ENCODE results near the gene EDA.

EDA gene

DNA sequence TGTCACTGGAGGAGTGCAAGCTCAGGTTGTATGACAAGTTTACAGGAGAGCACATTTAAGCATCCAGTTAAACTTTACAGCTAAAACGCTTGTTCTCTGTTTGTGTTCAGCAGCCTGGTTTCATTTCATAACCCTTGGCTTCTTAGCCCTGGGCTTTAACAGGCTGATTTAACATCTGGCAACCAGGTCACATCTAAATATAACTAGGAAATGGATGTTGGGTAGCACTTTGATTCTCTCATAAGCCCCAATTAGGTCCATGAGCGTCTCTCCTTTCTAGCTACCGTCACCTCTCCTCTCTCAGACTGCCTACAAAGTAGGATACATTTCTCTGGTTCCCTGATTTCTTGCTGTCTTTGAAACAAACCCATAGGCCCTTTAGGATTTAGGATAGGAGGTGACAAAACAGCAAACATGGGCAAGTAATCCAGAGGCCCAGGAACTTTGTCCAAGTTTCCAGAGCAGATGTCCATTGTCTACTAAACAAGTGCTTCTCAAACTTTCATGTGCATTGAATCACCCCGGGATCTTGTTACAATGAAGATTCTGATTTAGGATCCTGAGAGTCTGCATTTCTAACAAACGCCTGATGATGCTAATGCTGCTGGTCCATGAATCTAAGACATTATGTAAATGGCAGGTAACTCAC lies 468.8 kb downstream of the EDA start:
- no peak for DNase-seq

GRCh38 chrX:70087857-70088630 lies 472.1 kb downstream of the EDA start:
- no peak for DNase-seq

- no peak for DNase-seq
Observed at GRCh38 chrX:70088751-70089150, 472.8 kb downstream of the EDA start.

Measured in NCI-H1436 treated with DMSO at 0.1 percent for 48 hours (cell line).